Breast epithelium (tissue), 4 donors: ENCODE data around the gene ALDH18A1. TPM values are rescaled to one million over a fixed set of nuclear protein-coding genes. Genes with fewer than 3 reads are reported as not detected.

Experiments
- DNase-seq, 2 donors: peaks; one replicate each; pipeline ENCODE4 v3.0.0-alpha.2; 2019; ENCODE audit warnings: low spot score in 2 of 2
- H3K27ac ChIP-seq, 2 donors: fragments of 200-600 bp; sonication (generic) in 1 of 2; one replicate each; pipeline ENCODE4 v1.5.1; 2016 to 2019; ENCODE audit warnings: mild to moderate bottlenecking in 1 of 2
- H3K27me3 ChIP-seq, 2 donors: fragments of 200-600 bp; sonication (generic) in 1 of 2; one replicate each; pipeline versions ENCODE4 v1.5.1 to v1.6.0; 2017 to 2019; ENCODE audit warnings: control low read depth in 1 of 2, mild to moderate bottlenecking in 1 of 2
- H3K36me3 ChIP-seq: fragments of 200-600 bp; one replicate; pipeline ENCODE4 v1.5.1; 2019
- H3K4me1 ChIP-seq, 2 donors: fragments of 200-600 bp; sonication (generic); one replicate each; pipeline ENCODE4 v1.5.1; 2016 to 2019; ENCODE audit warnings: control low read depth in 1 of 2
- H3K4me3 ChIP-seq, 3 donors: fragments of 200-600 bp; sonication (generic); 1 replicate in 2 of 3; 2 replicates in 1 of 3; pipeline ENCODE4 v1.5.1; 2016 to 2019; ENCODE audit warnings: mild to moderate bottlenecking in 3 of 3, moderate library complexity in 2 of 3
- H3K9me3 ChIP-seq, 2 donors: fragments of 200-600 bp; sonication (generic) in 1 of 2; one replicate each; pipeline ENCODE4 v1.5.1; 2016 to 2019; ENCODE audit warnings: control low read depth in 1 of 2
- CTCF ChIP-seq, 3 donors: fragments of 450-650 bp; IDR thresholded peaks; one replicate each; pipeline ENCODE4 v1.5.1; 2016 to 2017; ENCODE audit warnings: antibody characterized with exemption in 3 of 3, mild to moderate bottlenecking in 3 of 3, moderate library complexity in 3 of 3
- POLR2A ChIP-seq: fragments of 450-650 bp; IDR thresholded peaks from one replicate; pipeline ENCODE4 v1.6.1; 2016; ENCODE audit warnings: antibody characterized with exemption, mild to moderate bottlenecking, moderate library complexity
- POLR2AphosphoS5 ChIP-seq, 3 donors: sonication (generic); formaldehyde crosslinking; IDR thresholded peaks; one replicate each; pipeline ENCODE4 v1.6.1; 2017; ENCODE audit warnings: antibody characterized with exemption in 3 of 3
- intact Hi-C: fragments of 100-400 bp; cut with DNase I; formaldehyde crosslinking; loops from one replicate; pipeline ENCODE4 v1.15.1; 2023; ENCODE audit warnings: low total_unique reads
- total RNA-seq, 3 donors: library from RNA; depleted of rRNA; stranded (reverse); fragments of >200 nt; gene quantifications; one replicate each; pipeline ENCODE4 v1.1.0, GENCODE V29; 2016

ALDH18A1 gene
- total RNA-seq, 3 donors from 2014 or later = 18.6 to 47.2 (median 38.2) TPM

GRCh38 chr10:95573964-95574604, 82.4 kb downstream of the ALDH18A1 start:
- Histone ChIP-seq H3K36me3 (no peaks in the 10 kb centered on the region), H3K4me1 (no peaks in the 10 kb centered on the region), H3K9me3 (no peaks in the 10 kb centered on the region), H3K27me3 (no peaks in the 10 kb centered on the region), H3K4me3 (no peak overlapping the region), H3K27ac (no peak overlapping the region)
- intact Hi-C loops = no loop called here
- no peak for DNase-seq
- TF ChIP-seq CTCF (IDR thresholded peaks at IDR 0.05) = no peak
- no peak for TF ChIP-seq POLR2AphosphoS5 (IDR thresholded peaks at IDR 0.05)
- no peak for TF ChIP-seq POLR2A

- DNase-seq = no peak
- H3K4me3 ChIP-seq = no peak overlapping the region
- no peaks in the 10 kb centered on the region for H3K36me3 ChIP-seq
- intact Hi-C loops = no loop called here
- no peaks in the 10 kb centered on the region for H3K4me1 ChIP-seq
- no peaks in the 10 kb centered on the region for H3K9me3 ChIP-seq
- no peak overlapping the region for H3K27ac ChIP-seq
- no peak for TF ChIP-seq CTCF (IDR thresholded peaks at IDR 0.05)
- TF ChIP-seq POLR2AphosphoS5 (IDR thresholded peaks at IDR 0.05) = no peak
- no peak for TF ChIP-seq POLR2A
- H3K27me3 ChIP-seq = no peaks in the 10 kb centered on the region
Measured at GRCh38 chr10:95573527-95573926, 83.0 kb downstream of the ALDH18A1 start.

- intact Hi-C loops = no loop called here
- Histone ChIP-seq H3K36me3 (no peaks in the 10 kb centered on the region), H3K4me1 (no peaks in the 10 kb centered on the region), H3K9me3 (no peaks in the 10 kb centered on the region), H3K27ac (no peak overlapping the region), H3K27me3 (no peaks in the 10 kb centered on the region), H3K4me3 (no peak overlapping the region)
- TF ChIP-seq POLR2A = no peak
- no peak for TF ChIP-seq CTCF (IDR thresholded peaks at IDR 0.05)
- no peak for TF ChIP-seq POLR2AphosphoS5 (IDR thresholded peaks at IDR 0.05)
- DNase-seq = no peak
Measured at GRCh38 chr10:95572131-95572820, 84.2 kb downstream of the ALDH18A1 start.

- H3K27me3 ChIP-seq = no peaks in the 10 kb centered on the region
- TF ChIP-seq POLR2A (no peak), POLR2AphosphoS5 (IDR thresholded peaks at IDR 0.05) (no peak), CTCF (IDR thresholded peaks at IDR 0.05) (no peak)
- H3K4me1 ChIP-seq = no peaks in the 10 kb centered on the region
- H3K9me3 ChIP-seq = no peaks in the 10 kb centered on the region
- no peak for DNase-seq
- H3K27ac ChIP-seq = no peak overlapping the region
- no peak overlapping the region for H3K4me3 ChIP-seq
- intact Hi-C loops = no loop called here
- H3K36me3 ChIP-seq = no peaks in the 10 kb centered on the region
Measured at GRCh38 chr10:95571390-95571789, 85.1 kb downstream of the ALDH18A1 start.

- no peak overlapping the region for H3K27ac ChIP-seq
- H3K27me3 ChIP-seq = no peaks in the 10 kb centered on the region
- H3K4me3 ChIP-seq = no peak overlapping the region
- H3K36me3 ChIP-seq = no peaks in the 10 kb centered on the region
- H3K4me1 ChIP-seq = no peaks in the 10 kb centered on the region
- TF ChIP-seq POLR2AphosphoS5 (IDR thresholded peaks at IDR 0.05) (no peak), POLR2A (no peak), CTCF (IDR thresholded peaks at IDR 0.05) (no peak)
- H3K9me3 ChIP-seq = no peaks in the 10 kb centered on the region
- intact Hi-C loops = no loop called here
- DNase-seq = no peak
Measured at GRCh38 chr10:95569368-95569767, 87.1 kb downstream of the ALDH18A1 start.
